ENCODE measurements around the gene MYDGF. TPM values are rescaled to one million over a fixed set of nuclear protein-coding genes. Genes with fewer than 3 reads are reported as not detected.

Gene MYDGF
- total RNA-seq, 1 experiment from 2014 or later, result 58.2 TPM

DNA sequence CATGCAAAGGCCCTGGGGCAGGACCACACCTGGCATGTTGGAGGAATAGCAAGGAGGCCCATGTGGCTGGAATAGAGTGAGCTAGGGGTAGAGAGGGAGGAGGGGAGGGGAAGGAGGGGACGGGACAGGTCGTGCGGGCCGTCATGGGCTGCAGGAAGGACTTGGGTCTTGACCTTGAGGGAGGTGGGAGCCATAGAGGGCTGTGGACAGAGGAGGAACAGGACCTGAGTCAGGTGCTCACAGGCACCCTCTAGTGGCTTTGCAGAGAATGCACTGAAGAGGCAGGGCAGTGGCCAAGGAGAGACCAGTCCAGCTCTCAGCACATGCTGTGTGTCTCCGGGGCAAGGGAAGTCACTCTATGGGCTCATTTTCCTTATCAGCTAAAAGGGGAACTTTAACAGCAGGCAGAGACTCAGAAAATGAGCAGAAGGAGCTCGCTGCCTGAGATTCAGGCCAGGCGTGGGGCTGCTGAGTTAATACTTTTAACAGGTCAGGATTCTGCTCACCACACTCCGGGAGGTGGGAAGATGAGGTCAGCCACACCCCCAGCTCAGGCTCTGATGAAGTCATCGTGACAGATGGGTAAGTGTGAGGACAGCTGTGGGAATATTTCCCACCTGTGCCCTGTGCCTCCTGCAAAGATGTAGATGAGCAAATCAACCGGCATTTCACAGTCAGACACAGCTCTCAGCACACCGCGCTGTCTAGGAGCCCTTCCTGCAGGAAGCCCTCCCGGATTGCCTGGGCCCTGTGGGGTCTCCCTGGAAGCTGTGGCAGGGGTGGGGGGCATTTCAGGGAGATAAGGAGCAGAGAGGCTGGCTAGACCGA, 36.8 kb downstream of the MYDGF start (continued):
- TF ChIP-seq, protein P1, sequence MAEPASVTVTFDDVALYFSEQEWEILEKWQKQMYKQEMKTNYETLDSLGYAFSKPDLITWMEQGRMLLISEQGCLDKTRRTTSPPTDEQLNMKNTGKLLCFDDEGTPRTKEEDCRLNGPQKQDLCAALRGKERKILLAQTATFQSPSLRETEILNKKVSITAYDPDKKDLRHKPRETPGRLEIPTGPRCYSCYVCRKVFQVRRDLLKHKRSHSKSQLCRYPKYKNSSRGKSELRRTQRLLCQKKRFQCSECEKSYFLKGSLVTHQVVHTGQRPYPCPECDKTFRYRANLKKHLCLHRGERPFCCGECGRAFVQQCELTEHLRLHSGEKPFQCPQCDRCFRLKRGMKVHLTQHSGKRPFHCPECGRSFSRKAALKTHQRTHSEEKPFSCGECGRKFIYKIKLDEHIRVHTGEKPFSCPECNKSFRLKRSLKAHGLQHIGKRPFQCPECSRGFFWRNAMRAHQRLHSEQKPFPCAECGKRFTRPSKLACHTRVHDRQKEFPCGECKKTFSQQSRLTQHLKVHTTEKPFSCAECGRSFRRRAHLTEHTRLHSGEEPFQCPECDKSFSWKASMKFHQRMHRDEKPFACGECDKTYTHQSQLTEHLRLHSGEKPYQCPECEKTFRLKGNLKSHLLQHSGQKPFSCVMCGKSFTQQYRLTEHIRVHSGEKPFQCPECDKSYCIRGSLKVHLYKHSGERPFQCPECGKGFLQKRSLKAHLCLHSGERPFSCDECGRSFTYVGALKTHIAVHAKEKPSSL (CRISPR knock-in tag; conservative IDR thresholded peaks at IDR 0.05), result no peak
- peak; percentile 78; the same call in 1 of the 2 replicates for TF ChIP-seq MXD4 (CRISPR knock-in tag; IDR thresholded peaks at IDR 0.05; ENCODE audit: borderline replicate concordance)
- peak; percentile 51; the same call in 1 of the 2 replicates for TF ChIP-seq SP1 (CRISPR knock-in tag; conservative IDR thresholded peaks at IDR 0.05)
- TF ChIP-seq IRF2 (CRISPR knock-in tag; IDR thresholded peaks at IDR 0.05; ENCODE audit: borderline replicate concordance, low read depth), result no peak
- TF ChIP-seq OVOL2 (CRISPR knock-in tag; IDR thresholded peaks at IDR 0.05; ENCODE audit: borderline replicate concordance), result no peak
- TF ChIP-seq, protein P2, sequence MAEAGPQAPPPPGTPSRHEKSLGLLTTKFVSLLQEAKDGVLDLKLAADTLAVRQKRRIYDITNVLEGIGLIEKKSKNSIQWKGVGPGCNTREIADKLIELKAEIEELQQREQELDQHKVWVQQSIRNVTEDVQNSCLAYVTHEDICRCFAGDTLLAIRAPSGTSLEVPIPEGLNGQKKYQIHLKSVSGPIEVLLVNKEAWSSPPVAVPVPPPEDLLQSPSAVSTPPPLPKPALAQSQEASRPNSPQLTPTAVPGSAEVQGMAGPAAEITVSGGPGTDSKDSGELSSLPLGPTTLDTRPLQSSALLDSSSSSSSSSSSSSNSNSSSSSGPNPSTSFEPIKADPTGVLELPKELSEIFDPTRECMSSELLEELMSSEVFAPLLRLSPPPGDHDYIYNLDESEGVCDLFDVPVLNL (CRISPR knock-in tag; IDR thresholded peaks at IDR 0.05; ENCODE audit: borderline replicate concordance, low read depth), result no peak
- TF ChIP-seq ZNF121 (CRISPR knock-in tag; IDR thresholded peaks at IDR 0.05), result peak; percentile 75
- TF ChIP-seq, protein P3, sequence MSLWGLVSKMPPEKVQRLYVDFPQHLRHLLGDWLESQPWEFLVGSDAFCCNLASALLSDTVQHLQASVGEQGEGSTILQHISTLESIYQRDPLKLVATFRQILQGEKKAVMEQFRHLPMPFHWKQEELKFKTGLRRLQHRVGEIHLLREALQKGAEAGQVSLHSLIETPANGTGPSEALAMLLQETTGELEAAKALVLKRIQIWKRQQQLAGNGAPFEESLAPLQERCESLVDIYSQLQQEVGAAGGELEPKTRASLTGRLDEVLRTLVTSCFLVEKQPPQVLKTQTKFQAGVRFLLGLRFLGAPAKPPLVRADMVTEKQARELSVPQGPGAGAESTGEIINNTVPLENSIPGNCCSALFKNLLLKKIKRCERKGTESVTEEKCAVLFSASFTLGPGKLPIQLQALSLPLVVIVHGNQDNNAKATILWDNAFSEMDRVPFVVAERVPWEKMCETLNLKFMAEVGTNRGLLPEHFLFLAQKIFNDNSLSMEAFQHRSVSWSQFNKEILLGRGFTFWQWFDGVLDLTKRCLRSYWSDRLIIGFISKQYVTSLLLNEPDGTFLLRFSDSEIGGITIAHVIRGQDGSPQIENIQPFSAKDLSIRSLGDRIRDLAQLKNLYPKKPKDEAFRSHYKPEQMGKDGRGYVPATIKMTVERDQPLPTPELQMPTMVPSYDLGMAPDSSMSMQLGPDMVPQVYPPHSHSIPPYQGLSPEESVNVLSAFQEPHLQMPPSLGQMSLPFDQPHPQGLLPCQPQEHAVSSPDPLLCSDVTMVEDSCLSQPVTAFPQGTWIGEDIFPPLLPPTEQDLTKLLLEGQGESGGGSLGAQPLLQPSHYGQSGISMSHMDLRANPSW (CRISPR knock-in tag; conservative IDR thresholded peaks at IDR 0.05; ENCODE audit: low read depth), result no peak
- TF ChIP-seq NFE2L1 (CRISPR knock-in tag; IDR thresholded peaks at IDR 0.05), result no peak
- TF ChIP-seq, protein P4, sequence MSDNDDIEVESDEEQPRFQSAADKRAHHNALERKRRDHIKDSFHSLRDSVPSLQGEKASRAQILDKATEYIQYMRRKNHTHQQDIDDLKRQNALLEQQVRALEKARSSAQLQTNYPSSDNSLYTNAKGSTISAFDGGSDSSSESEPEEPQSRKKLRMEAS (CRISPR knock-in tag; IDR thresholded peaks at IDR 0.05), result peak; percentile 44; the same call in 1 of the 2 replicates

DNA sequence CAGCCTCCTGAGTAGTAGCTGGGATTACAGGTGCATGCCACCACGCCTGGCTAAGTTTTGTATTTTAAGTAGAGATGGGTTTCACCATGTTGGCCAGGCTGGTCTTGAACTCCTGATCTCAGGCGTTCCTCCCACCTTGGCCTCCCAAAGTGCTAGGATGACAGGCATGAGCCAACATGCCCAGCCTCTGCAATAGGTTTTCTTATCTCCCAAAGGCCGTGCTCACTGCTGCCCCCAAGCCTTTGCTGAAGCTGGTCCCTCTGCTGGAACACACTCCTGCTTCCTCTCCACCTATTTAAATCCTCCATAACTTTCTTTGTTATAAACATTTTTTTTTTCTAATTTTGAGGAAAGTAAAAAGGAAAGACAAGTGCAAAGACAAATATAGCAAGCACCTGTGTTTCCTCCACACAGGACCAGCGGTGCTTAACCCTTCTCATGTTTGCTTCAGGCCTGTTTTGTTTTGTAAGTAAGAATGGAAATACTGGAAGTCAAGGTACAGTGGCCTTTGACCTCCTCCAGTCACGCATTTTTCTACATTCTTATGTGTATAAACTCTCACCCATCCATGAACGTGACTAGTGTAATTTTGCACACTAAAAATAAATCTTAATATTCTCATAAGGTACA, 45.3 kb downstream of the MYDGF start:
- ATAC-seq, result peak; percentile 71
- CTCF ChIA-PET, result interaction anchor here (0.6 to 5.0 kb wide), 17 partner anchors 9 to 351 kb away, joined by 3 to 46 read pairs (median 4); partner anchors contain the start of genes MPND and PLIN5
- no peak overlapping the region; the same call in 1 of the 2 replicates for H3K27ac Mint-ChIP-seq
- POLR2A ChIA-PET, result no interaction called here
- H3K27me3 Mint-ChIP-seq (ENCODE audit: low read depth), result peaks cover 5% of the 10 kb centered on the region
- H3K4me3 Mint-ChIP-seq, result no peak overlapping the region
- DNase-seq (ENCODE audit: low spot score), result peak; percentile 62
- H3K9me3 Mint-ChIP-seq, result peaks cover 4% of the 10 kb centered on the region; the same call in 1 of the 2 replicates
- H3K4me1 Mint-ChIP-seq, result peaks cover 12% of the 10 kb centered on the region
- TF ChIP-seq, protein P5, sequence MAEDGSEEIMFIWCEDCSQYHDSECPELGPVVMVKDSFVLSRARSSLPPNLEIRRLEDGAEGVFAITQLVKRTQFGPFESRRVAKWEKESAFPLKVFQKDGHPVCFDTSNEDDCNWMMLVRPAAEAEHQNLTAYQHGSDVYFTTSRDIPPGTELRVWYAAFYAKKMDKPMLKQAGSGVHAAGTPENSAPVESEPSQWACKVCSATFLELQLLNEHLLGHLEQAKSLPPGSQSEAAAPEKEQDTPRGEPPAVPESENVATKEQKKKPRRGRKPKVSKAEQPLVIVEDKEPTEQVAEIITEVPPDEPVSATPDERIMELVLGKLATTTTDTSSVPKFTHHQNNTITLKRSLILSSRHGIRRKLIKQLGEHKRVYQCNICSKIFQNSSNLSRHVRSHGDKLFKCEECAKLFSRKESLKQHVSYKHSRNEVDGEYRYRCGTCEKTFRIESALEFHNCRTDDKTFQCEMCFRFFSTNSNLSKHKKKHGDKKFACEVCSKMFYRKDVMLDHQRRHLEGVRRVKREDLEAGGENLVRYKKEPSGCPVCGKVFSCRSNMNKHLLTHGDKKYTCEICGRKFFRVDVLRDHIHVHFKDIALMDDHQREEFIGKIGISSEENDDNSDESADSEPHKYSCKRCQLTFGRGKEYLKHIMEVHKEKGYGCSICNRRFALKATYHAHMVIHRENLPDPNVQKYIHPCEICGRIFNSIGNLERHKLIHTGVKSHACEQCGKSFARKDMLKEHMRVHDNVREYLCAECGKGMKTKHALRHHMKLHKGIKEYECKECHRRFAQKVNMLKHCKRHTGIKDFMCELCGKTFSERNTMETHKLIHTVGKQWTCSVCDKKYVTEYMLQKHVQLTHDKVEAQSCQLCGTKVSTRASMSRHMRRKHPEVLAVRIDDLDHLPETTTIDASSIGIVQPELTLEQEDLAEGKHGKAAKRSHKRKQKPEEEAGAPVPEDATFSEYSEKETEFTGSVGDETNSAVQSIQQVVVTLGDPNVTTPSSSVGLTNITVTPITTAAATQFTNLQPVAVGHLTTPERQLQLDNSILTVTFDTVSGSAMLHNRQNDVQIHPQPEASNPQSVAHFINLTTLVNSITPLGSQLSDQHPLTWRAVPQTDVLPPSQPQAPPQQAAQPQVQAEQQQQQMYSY (CRISPR knock-in tag; IDR thresholded peaks at IDR 0.05), result no peak
- TF ChIP-seq ZNF121 (CRISPR knock-in tag; IDR thresholded peaks at IDR 0.05), result peak; percentile 29; the same call in 1 of the 2 replicates
- H3K36me3 Mint-ChIP-seq, result no peaks in the 10 kb centered on the region

Data from WTC11 (cell line).